Esophagus squamous epithelium (tissue), 5 donors: ENCODE results near the gene NPIPA7. TPM values are rescaled to one million over a fixed set of nuclear protein-coding genes. Genes with fewer than 3 reads are reported as not detected.
"Not testable (repeated sequence)": the region's sequence is repeated elsewhere in the genome, so short reads cannot be mapped to it uniquely, and the experiment has no call there.

Experiments
- DNase-seq: peaks from one replicate; lab custom pipeline; 2025; lab: John Stamatoyannopoulos, UW
- H3K27ac ChIP-seq, 4 donors: fragments of 200-600 bp; sonication (generic); one replicate each; pipeline ENCODE4 v1.5.1; 2016 to 2019; ENCODE audit warnings: mild to moderate bottlenecking in 1 of 4
- H3K27me3 ChIP-seq, 4 donors: fragments of 200-600 bp; sonication (generic); 1 replicate in 3 of 4; 2 replicates in 1 of 4; pipeline versions ENCODE4 v1.5.1 to v1.6.0; 2017 to 2021; ENCODE audit warnings: antibody characterized with exemption in 1 of 4
- H3K36me3 ChIP-seq, 3 donors: fragments of 200-600 bp; sonication (generic); one replicate each; pipeline ENCODE4 v1.5.1; 2016 to 2019
- H3K4me1 ChIP-seq, 3 donors: fragments of 200-600 bp; sonication (generic); one replicate each; pipeline ENCODE4 v1.5.1; 2017 to 2019
- H3K4me3 ChIP-seq, 4 donors: fragments of 200-600 bp; sonication (generic); 1 replicate in 3 of 4; 2 replicates in 1 of 4; pipeline ENCODE4 v1.5.1; 2016 to 2019; ENCODE audit warnings: mild to moderate bottlenecking in 2 of 4, moderate library complexity in 1 of 4
- H3K9me3 ChIP-seq, 3 donors: fragments of 200-600 bp; sonication (generic); one replicate each; pipeline ENCODE4 v1.5.1; 2016 to 2019
- WGBS, 2 donors: methylation state at CpG; one replicate each; pipeline ENCODE4 v1.1.5; 2018; 5-methylcytosine and 5-hydroxymethylcytosine counted together
- intact Hi-C: fragments of 100-400 bp; cut with DNase I; formaldehyde crosslinking; loops from one replicate; pipeline ENCODE4 v1.15.0; 2022
- total RNA-seq, 4 donors: library from RNA; depleted of rRNA; stranded (reverse); fragments of >200 nt; gene quantifications; one replicate each; pipeline ENCODE4 v1.1.0, GENCODE V29; 2016
- donor health status: DM: yes; HTN: yes; CAD: no.

Gene NPIPA7
- total RNA-seq, 4 donors from 2014 or later = 5.8 to 9.6 (median 8.7) TPM

DNA sequence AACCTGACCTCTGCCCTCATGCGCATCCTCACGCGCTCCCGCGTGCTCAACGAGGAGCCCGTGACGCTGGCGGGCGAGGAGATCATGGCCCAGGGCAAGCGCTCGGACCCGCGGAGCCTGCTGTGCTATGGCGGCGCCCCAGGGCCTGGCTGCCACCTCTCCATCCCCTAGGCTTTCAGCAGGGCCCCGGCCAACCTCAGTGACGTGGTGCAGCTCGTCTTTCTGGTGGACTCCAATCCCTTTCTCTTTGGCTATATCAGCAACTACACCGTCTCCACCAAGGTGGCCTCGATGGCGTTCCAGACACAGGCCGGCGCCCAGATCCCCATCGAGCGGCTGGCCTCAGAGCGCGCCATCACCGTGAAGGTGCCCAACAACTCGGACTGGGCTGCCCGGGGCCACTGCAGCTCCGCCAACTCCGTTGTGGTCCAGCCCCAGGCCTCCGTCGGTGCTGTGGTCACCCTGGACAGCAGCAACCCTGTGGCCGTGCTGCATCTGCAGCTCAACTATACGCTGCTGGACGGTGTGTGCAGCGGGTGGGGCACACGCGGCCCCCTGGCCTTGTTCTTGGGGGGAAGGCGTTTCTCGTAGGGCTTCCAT lies 7.7 kb upstream of the NPIPA7 start:
- H3K9me3 ChIP-seq, H3K36me3 ChIP-seq, DNase-seq, H3K4me3 ChIP-seq, H3K4me1 ChIP-seq, H3K27ac ChIP-seq, H3K27me3 ChIP-seq, intact Hi-C loops: not testable (repeated sequence)
- WGBS, 2 donors = no CpG with 5 or more reads among the region's 43 CpGs

DNA sequence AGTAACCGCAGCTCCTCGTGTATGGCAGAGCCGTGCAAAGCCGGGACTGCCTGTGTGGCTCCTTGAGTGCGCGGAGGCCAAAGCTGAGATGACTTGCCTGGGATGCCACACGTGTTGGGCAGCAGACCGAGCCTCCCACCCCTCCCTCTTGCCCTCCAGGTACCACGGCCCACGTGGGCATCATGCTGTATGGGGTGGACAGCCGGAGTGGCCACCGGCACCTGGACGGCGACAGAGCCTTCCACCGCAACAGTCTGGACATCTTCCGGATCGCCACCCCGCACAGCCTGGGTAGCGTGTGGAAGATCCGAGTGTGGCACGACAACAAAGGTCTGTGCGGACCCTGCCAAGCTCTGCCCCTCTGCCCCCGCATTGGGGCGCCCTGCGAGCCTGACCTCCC lies 4.7 kb upstream of the NPIPA7 start:
- H3K27me3 ChIP-seq, DNase-seq, H3K4me3 ChIP-seq, H3K36me3 ChIP-seq, H3K4me1 ChIP-seq, intact Hi-C loops, H3K27ac ChIP-seq, H3K9me3 ChIP-seq: not testable (repeated sequence)
- no CpG with 5 or more reads among the region's 25 CpGs for WGBS, 2 donors

DNA sequence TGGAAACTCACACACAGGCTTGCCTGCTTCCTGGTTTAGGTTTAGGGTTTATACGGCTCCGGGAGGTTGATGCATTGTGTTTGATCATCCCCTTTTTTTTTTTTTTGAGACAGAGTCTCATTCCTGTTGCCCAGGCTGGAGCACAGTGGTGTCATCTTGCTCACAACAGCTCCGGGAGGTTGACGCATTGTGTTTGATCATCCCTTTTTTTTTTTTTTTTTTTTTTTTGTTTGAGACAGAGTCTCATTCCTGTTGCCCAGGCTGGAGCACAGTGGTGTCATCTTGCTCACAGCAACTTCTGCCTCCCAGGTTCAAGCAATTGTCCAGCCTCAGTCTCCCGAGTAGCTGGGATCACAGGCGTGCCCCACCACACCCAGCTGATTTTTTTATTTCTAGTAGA lies 20.7 kb downstream of the NPIPA7 start:
- DNase-seq, H3K27me3 ChIP-seq, intact Hi-C loops, H3K9me3 ChIP-seq, H3K4me3 ChIP-seq, H3K36me3 ChIP-seq, H3K4me1 ChIP-seq, H3K27ac ChIP-seq: not testable (repeated sequence)
- WGBS, 2 donors = no CpG with 5 or more reads among the region's 6 CpGs

DNA sequence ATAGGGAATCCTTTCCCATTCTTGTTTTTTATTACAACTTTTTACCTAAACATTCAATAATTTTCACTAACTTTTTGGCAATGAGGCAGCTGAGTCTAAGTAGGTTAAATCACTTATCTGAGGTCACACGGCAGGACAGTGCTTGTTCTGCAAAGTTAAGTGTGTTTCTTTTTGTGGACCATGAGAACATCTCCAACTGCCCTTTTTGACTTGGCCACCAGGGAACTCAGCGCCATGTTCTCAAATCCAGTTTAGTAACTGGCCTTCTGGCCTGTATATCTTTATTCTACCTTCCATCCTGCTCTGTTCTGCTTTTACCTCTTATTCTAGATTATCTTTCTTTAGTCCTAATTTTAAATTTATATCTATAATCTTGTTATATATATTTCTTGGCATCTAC lies 23.4 kb downstream of the NPIPA7 start:
- H3K4me3 ChIP-seq, H3K9me3 ChIP-seq, H3K4me1 ChIP-seq, intact Hi-C loops, DNase-seq, H3K27ac ChIP-seq, H3K36me3 ChIP-seq, H3K27me3 ChIP-seq: not testable (repeated sequence)
- no CpG with 5 or more reads among the region's 2 CpGs for WGBS, 2 donors

DNA sequence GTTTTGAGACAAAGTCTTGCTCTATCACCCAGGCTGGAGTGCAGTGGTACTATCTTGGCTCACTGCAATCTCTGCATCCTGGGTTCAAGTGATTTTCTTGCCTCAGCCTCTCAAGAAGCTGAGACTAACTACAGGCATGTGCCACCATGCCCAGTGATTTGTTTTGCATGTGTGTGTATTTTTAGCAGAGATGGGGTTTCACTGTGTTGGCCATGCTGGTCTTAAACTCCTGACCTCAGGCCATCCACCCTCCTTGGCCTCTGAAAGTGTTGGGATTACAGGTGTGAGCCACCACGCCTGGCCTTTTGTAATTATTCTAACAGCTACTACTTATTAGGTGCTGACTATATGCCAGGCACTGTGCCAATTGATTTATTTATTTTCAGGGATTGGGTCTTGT lies 25.3 kb downstream of the NPIPA7 start:
- H3K4me3 ChIP-seq, H3K27me3 ChIP-seq, intact Hi-C loops, H3K9me3 ChIP-seq, H3K36me3 ChIP-seq, H3K27ac ChIP-seq, DNase-seq, H3K4me1 ChIP-seq: not testable (repeated sequence)
- no CpG with 5 or more reads among the region's 1 CpG for WGBS, 2 donors

DNA sequence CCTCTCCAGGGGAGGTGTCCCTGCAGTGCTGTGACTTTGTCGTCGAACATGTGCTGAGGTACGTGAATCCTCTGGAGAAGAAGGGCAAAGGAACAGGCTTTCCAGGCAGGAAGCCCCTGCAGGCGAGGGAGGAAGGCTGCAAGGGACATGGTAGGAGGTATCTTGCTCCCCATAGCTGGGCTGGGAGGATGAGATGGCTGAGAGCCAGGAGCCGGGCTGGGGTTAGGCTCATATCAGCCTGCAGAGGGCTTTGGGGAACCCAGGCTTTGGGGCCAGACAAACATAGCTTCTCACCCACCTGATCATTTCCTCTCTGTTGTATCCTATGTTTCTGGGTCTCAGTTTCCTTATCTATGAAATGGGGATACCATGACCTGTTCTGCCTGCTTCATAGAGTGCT lies 26.5 kb downstream of the NPIPA7 start:
- WGBS, 2 donors = no CpG with 5 or more reads among the region's 5 CpGs
- intact Hi-C loops, H3K27me3 ChIP-seq, H3K4me3 ChIP-seq, H3K4me1 ChIP-seq, DNase-seq, H3K27ac ChIP-seq, H3K9me3 ChIP-seq, H3K36me3 ChIP-seq: not testable (repeated sequence)

DNA sequence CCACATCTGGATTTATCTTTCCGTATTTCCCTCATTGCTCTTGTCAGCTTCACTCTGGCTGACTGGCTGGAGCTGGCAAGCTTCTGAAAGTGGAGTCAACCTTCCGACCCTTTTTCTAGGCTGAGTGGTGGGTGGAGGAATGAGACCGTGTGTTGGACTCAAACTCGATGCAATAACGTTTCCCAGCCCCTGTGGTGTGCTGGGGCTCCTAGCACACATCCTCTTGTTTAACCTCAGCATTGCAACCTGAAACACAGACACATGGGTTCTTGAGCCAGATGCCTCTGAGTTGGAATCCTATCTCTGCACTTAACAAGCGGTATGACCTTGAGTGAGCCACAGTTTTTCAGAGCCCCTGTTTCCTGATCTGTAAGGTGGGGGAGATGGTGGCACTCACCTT lies 29.5 kb downstream of the NPIPA7 start:
- H3K9me3 ChIP-seq, H3K27me3 ChIP-seq, H3K4me1 ChIP-seq, H3K4me3 ChIP-seq, DNase-seq, H3K36me3 ChIP-seq, H3K27ac ChIP-seq, intact Hi-C loops: not testable (repeated sequence)
- no CpG with 5 or more reads among the region's 6 CpGs for WGBS, 2 donors

DNA sequence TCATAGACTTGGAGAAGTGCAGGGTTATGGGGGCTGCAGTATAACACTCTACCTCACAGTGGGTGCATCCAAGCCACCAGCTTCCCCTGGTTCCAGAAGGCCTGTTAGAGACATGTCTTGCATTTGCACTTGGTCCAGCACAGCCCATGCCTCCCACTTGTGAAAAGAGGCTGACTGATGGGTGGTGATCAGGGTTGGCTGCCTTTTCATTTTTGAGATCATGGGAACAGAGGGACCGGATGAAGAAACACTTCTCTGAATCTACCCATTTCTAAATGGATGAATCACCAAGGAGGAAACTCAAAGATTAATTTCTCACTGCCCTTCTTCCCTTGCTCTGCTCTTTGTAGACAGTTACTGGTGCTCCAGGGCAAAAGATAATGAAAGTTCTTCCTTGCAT lies 34.8 kb downstream of the NPIPA7 start:
- intact Hi-C loops, H3K4me1 ChIP-seq, H3K27me3 ChIP-seq, H3K36me3 ChIP-seq, DNase-seq, H3K9me3 ChIP-seq, H3K27ac ChIP-seq, H3K4me3 ChIP-seq: not testable (repeated sequence)
- no CpG with 5 or more reads among the region's 1 CpG for whole genome bisulfite sequencing, 2 donors

DNA sequence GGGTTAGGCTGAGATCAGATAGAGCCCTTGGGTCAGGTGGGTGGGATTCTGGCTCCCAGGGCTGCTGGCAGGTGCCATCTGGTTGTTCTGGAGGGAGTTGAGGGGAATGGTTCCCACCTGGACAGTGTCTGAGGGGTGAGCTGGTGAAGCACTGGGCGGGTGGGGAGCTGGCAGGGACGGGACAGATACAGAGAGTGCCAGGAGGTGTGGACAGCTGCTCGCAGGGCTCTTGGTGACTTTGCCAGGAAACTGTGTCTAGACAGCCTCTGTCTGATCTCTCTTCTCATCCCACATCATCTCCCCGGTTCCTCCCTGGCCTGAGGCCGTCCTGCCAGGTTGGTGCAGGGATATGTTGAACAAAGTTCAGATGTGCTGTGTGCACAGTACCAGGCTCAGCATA lies 38.1 kb downstream of the NPIPA7 start:
- H3K4me1 ChIP-seq, DNase-seq, intact Hi-C loops, H3K27me3 ChIP-seq, H3K27ac ChIP-seq, H3K9me3 ChIP-seq, H3K4me3 ChIP-seq, H3K36me3 ChIP-seq: not testable (repeated sequence)
- no CpG with 5 or more reads among the region's 5 CpGs for WGBS, 2 donors

DNA sequence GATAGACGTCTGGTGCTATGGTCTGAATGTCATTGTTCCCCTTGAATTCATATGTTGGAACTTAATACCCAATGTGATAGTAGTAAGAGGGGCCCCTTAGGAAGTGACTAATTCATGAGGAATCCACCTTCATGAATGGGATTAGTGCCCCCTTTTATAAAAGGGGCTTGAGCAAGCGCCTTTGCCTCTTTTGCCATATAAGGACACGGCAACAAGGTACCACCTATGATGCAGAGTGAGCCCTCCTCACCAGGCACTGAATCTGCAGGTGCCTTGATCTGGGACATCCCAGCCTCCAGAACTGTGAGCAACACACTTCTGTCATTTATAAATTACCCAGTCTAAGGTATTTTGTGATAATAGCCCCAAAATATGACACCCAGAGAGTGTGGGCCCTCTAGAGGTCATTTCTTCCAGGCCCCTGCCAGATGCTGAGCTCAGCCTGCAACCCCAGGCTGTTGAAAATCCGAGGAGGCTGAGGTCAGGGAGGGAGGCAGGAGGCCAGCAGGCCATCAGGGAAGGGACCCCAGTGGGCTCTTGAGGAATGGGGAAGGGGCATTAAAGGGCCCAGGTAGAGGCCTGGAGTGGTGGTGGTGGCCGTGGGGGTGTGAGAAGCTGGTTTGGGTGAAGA lies 39.1 kb downstream of the NPIPA7 start:
- WGBS, 2 donors = 20 to 50% methylated on average over 1 to 2 of the region's 5 CpGs
- not testable (repeated sequence) for DNase-seq

DNA sequence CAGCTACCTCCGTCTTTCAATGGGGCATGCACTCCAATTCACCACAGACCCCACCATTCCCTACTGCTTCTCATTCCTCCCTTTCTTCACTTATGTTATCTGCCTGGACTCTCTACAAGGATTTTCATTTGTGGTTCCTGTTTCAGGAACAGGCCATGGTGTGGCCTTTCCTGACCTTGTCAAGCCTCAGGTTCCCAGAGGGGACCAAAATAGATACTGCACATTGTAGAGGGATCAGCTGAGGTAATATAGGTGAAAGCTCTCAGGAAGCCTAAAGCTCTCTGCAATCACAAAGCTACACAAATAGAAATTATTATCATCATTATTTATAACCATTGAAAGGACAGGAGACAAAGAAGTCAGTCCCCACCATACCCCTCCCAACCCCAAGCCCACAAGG lies 41.6 kb downstream of the NPIPA7 start:
- H3K27ac ChIP-seq, H3K27me3 ChIP-seq, H3K36me3 ChIP-seq, DNase-seq, H3K9me3 ChIP-seq, H3K4me3 ChIP-seq, H3K4me1 ChIP-seq, intact Hi-C loops: not testable (repeated sequence)
- WGBS, 2 donors = 60 to 75% methylated on average over 1 of the region's 1 CpG

More for the DNA sequence above, 39.1 kb downstream of the NPIPA7 start:
- H3K36me3 ChIP-seq, H3K27me3 ChIP-seq, H3K9me3 ChIP-seq, H3K4me1 ChIP-seq, intact Hi-C loops, H3K27ac ChIP-seq, H3K4me3 ChIP-seq: not testable (repeated sequence)

DNA sequence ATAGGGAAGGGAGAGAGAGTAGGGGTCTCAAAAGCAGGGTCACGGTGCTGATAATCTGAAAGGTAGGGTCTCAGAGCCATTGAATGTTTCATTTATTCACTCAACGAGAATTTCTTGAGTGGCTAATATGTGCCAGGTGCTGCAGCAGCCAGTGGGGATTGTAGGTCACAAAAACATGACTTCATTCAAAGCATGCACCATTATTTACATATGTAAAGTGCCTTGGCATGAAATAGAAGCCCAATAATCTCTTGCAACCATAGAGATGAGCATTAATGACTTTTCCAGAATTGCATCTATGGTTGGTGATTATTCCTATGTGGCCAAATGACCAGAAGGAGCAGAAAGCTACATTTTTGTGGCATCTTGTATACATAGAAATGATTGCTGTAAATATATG lies 46.2 kb downstream of the NPIPA7 start:
- H3K36me3 ChIP-seq, H3K4me1 ChIP-seq, H3K27ac ChIP-seq, H3K4me3 ChIP-seq, intact Hi-C loops, DNase-seq, H3K9me3 ChIP-seq, H3K27me3 ChIP-seq: not testable (repeated sequence)
- no CpG with 5 or more reads among the region's 2 CpGs for WGBS, 2 donors

DNA sequence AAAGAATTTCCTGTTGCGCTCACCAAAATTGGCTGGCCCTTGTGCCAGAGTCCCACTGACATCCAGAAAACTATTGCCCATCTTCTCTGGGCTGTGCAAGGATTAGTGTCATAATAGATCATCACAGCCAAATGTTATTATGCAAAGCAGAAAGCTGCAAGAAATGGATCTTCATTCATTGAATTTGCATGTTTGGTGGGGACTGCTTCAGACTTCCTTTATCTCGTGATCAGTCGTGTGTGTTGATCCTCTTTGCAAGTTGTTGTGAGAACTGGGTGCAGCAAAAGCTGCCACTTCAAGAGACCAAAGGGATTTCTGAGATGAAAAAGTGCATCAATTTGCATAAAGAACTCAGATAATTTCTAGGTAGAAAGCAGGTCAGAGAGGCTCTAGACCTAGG lies 52.2 kb downstream of the NPIPA7 start:
- H3K4me1 ChIP-seq, H3K27ac ChIP-seq, H3K27me3 ChIP-seq, H3K9me3 ChIP-seq, DNase-seq, H3K4me3 ChIP-seq, H3K36me3 ChIP-seq, intact Hi-C loops: not testable (repeated sequence)
- WGBS, 2 donors = 39% methylated on average over 2 of the region's 3 CpGs; no CpG with 5 or more reads in 1 of the 2 donors
